Colonic mucosa (tissue), 4 donors: ENCODE measurements around the gene EDARADD. TPM values are rescaled to one million over a fixed set of nuclear protein-coding genes. Genes with fewer than 3 reads are reported as not detected.
"Not testable (repeated sequence)": the region's sequence is repeated elsewhere in the genome, so short reads cannot be mapped to it uniquely, and the experiment has no call there.

Experiments
- DNase-seq: peaks from one replicate; pipeline ENCODE4 v3.0.0-alpha.2; 2020
- H3K27ac ChIP-seq: fragments of 200-600 bp; one replicate; pipeline ENCODE4 v1.8.0; 2021
- H3K27me3 ChIP-seq: fragments of 200-600 bp; one replicate; pipeline ENCODE4 v1.8.0; 2021
- H3K36me3 ChIP-seq: fragments of 200-600 bp; one replicate; pipeline ENCODE4 v1.8.0; 2021
- H3K4me1 ChIP-seq: fragments of 200-600 bp; one replicate; pipeline ENCODE4 v1.8.0; 2021; ENCODE audit warnings: mild to moderate bottlenecking
- H3K4me3 ChIP-seq: fragments of 200-600 bp; one replicate; pipeline ENCODE4 v1.8.0; 2021
- H3K9ac ChIP-seq, 2 donors: one replicate each; pipeline ENCODE4 v1.7.0; 2013; ENCODE audit warnings: control low read depth in 2 of 2, low read depth in 2 of 2, low read length in 2 of 2
- H3K9me3 ChIP-seq: fragments of 200-600 bp; one replicate; pipeline ENCODE4 v1.8.0; 2021
- intact Hi-C: fragments of 100-400 bp; cut with DNase I; formaldehyde crosslinking; loops from one replicate; pipeline ENCODE4 v1.14.1; 2022
- total RNA-seq, 2 donors: library from RNA; stranded (reverse); fragmentation: NEBNext Ultra II Directional in 1 of 2; extraction: Animal tissue kit (Norgen Biotek cat#: 25700) in 1 of 2; gene quantifications; one replicate each; pipeline ENCODE4 v1.2.1, GENCODE V29; 2021
- TF ChIP-seq, protein P1 (sequence below): fragments of 200-600 bp; IDR thresholded peaks from one replicate; pipeline ENCODE4 v1.8.0; 2022; ENCODE audit warnings: antibody characterized with exemption, mild to moderate bottlenecking
- donor health status: healthy.
- donor health status: DM: no; HTN: no; CAD: no.
- donor health status: DM: no; HTN: no; CAD: no.

The EDARADD gene
- total RNA-seq, 2 donors from 2014 or later = 0.17 to 0.27 TPM

DNA sequence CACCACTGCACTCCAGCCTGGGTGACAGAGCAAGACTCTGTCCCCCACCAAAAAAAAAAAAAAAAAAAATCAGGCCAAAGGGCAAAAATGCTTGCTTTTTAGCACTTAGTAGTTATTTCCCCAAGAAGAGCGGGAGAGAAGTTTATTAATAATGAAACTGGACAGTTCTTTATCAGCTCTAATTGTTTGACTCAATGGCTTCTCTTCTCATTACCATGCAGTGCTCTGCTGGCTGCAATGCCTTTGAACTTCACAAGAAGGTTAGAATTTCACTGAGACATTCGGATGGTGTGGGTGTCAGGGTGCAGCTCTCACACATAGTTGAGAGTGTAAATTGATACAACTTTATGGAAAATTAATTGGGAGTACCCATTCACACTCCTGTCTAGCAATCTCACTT lies 63.7 kb downstream of the EDARADD start:
- H3K4me3 ChIP-seq = no peak overlapping the region
- H3K9ac ChIP-seq = no peak overlapping the region
- DNase-seq = no peak
- TF ChIP-seq, protein P1, sequence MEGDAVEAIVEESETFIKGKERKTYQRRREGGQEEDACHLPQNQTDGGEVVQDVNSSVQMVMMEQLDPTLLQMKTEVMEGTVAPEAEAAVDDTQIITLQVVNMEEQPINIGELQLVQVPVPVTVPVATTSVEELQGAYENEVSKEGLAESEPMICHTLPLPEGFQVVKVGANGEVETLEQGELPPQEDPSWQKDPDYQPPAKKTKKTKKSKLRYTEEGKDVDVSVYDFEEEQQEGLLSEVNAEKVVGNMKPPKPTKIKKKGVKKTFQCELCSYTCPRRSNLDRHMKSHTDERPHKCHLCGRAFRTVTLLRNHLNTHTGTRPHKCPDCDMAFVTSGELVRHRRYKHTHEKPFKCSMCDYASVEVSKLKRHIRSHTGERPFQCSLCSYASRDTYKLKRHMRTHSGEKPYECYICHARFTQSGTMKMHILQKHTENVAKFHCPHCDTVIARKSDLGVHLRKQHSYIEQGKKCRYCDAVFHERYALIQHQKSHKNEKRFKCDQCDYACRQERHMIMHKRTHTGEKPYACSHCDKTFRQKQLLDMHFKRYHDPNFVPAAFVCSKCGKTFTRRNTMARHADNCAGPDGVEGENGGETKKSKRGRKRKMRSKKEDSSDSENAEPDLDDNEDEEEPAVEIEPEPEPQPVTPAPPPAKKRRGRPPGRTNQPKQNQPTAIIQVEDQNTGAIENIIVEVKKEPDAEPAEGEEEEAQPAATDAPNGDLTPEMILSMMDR = no peak
- H3K36me3 ChIP-seq = no peaks in the 10 kb centered on the region
- H3K9me3 ChIP-seq = no peaks in the 10 kb centered on the region
- H3K27me3 ChIP-seq = no peaks in the 10 kb centered on the region
- no peak overlapping the region for H3K27ac ChIP-seq
- no peaks in the 10 kb centered on the region for H3K4me1 ChIP-seq
- intact Hi-C loops = no loop called here

GRCh38 chr1:236458996-236459395 lies 64.9 kb downstream of the EDARADD start:
- no peaks in the 10 kb centered on the region for H3K9me3 ChIP-seq
- H3K27me3 ChIP-seq = no peaks in the 10 kb centered on the region
- no peak overlapping the region for H3K27ac ChIP-seq
- no peak overlapping the region for H3K4me3 ChIP-seq
- TF ChIP-seq, protein P1 = no peak
- no peak overlapping the region for H3K9ac ChIP-seq
- H3K4me1 ChIP-seq = no peaks in the 10 kb centered on the region
- DNase-seq = no peak
- H3K36me3 ChIP-seq = no peaks in the 10 kb centered on the region
- intact Hi-C loops = no loop called here

DNA sequence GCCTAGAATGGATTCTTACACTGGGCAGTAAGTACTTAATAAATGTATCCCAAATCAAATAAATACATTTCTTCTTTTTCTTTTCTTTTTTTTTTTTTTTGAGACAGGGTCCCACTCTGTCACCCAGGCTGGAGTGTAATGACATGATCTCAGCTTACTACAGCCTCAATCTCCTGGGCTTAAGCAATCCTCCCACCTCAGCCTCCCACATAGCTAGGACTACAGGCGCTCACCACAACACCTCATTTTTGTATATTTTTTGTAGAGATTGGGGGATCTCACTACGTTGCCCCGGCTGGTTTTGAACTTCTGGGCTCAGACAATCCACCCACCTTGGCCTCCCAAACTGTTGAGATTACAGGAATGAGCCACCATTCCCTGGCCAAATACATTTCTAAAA lies 66.0 kb downstream of the EDARADD start:
- no peak for DNase-seq
- H3K9ac ChIP-seq = no peak overlapping the region
- no peaks in the 10 kb centered on the region for H3K4me1 ChIP-seq
- H3K27ac ChIP-seq = no peak overlapping the region
- H3K4me3 ChIP-seq = no peak overlapping the region
- TF ChIP-seq, protein P1 = no peak
- H3K36me3 ChIP-seq = no peaks in the 10 kb centered on the region
- H3K27me3 ChIP-seq = no peaks in the 10 kb centered on the region
- H3K9me3 ChIP-seq = no peaks in the 10 kb centered on the region
- intact Hi-C loops = no loop called here

DNA sequence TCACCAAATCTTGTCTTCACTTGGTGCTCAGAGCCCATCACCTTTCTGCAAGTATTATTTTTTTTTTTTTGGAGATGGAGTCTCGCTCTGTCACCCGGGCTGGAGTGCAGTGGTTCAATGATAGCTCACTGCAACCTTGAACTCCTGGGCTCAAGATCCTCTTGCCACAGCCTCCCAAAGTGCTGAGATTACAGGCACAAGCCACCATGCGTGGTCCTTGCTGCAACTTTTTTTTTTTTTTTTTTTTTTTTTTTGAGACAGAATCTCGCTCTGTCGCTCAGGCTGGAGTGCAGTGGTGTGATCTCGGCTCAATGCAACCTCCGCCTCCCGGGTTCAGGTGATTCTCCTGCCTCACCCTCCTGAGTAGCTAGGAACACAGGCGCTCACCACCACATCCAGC lies 70.1 kb downstream of the EDARADD start:
- H3K27ac ChIP-seq, H3K9me3 ChIP-seq, H3K4me3 ChIP-seq, H3K9ac ChIP-seq, intact Hi-C loops, H3K27me3 ChIP-seq, H3K36me3 ChIP-seq, DNase-seq, H3K4me1 ChIP-seq: not testable (repeated sequence)

DNA sequence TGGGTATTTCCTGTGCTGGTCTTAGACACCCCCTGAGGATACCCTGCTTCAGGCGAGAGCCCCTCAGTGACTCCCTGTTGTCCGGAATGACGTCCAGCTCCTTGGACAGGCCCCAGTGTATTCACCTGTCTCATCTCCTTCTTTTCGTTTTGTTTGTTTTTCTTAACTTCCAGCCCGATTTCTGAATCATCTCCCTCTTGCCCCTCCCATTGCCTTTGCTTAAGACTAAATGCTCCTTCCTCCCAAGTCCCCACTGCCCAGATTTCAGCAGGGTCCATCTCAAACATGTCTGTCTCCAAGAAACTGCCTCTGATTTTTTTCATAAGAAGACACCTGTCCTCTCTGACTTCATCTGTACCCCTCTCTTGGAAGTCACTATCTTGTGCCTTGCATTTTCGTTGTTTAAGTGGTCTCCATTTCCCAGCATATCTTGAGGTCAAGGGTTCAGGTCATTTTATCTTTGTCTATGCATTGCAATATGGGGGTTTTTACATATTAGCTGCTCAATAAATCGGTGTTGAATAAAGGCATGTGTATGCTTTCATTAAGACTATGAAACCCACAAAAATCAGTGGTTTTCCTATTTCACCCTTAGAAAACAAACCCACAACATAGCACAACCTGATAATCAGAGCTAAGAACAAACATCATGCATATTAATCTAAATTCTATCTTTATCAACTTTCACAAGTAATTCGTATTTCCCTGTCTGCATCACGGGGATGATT lies 71.3 kb downstream of the EDARADD start:
- Histone ChIP-seq H3K27me3 (no peaks in the 10 kb centered on the region), H3K36me3 (no peaks in the 10 kb centered on the region), H3K9ac (no peak overlapping the region), H3K9me3 (no peaks in the 10 kb centered on the region), H3K27ac (no peak overlapping the region), H3K4me3 (no peak overlapping the region), H3K4me1 (no peaks in the 10 kb centered on the region)
- DNase-seq = no peak
- TF ChIP-seq, protein P1 = no peak
- intact Hi-C loops = no loop called here

GRCh38 chr1:236465959-236466303 lies 71.8 kb downstream of the EDARADD start:
- intact Hi-C loops = no loop called here
- no peak for DNase-seq
- TF ChIP-seq, protein P1 = no peak
- H3K27me3 ChIP-seq = no peaks in the 10 kb centered on the region
- H3K4me3 ChIP-seq = no peak overlapping the region
- no peaks in the 10 kb centered on the region for H3K36me3 ChIP-seq
- H3K27ac ChIP-seq = no peak overlapping the region
- no peaks in the 10 kb centered on the region for H3K4me1 ChIP-seq
- H3K9me3 ChIP-seq = no peaks in the 10 kb centered on the region
- H3K9ac ChIP-seq = no peak overlapping the region
